GM03348 (cell line): ENCODE results near the gene ZNF385D.

Experiments
- DNase-seq: peaks from one replicate; pipeline ENCODE4 v3.0.0; 2012; ENCODE audit warnings: low spot score

The ZNF385D gene, protein sequence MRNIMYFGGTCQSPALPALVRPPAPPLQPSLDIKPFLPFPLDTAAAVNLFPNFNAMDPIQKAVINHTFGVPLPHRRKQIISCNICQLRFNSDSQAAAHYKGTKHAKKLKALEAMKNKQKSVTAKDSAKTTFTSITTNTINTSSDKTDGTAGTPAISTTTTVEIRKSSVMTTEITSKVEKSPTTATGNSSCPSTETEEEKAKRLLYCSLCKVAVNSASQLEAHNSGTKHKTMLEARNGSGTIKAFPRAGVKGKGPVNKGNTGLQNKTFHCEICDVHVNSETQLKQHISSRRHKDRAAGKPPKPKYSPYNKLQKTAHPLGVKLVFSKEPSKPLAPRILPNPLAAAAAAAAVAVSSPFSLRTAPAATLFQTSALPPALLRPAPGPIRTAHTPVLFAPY

DNA sequence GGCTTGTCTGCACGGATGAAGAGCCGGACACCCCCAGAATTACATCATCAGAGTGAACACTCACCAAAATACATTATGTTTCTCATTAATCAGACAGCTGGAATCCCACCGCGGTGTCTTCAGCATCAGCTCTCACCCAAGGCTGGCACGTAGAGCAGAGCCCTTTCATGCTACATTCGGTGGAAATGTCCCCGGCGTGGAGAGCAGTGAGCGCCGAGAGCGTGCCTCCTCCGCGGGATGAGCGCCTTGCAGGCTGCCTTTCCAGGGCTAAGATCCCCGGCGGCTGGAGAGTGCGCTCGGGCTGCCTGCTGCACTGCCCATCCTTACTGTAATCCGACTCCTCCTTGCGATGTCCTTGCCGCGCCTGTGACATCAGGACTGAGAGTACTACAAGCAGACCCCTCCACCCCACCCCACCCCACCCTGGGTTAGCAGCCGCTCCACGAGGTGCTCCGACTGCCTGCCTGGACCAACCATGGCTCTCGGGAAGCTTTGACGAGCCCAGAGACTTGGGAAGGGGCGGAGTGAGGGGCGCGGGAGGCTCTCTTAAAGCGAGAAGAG lies at the start of gene ZNF385D:
Gene ZNF385D, minus strand, starts transcription at position 380 of the 561 bp plus-strand sequence. Its CDS starts 294 bp downstream, at position 86.
- DNase-seq = peak; percentile 77

DNA sequence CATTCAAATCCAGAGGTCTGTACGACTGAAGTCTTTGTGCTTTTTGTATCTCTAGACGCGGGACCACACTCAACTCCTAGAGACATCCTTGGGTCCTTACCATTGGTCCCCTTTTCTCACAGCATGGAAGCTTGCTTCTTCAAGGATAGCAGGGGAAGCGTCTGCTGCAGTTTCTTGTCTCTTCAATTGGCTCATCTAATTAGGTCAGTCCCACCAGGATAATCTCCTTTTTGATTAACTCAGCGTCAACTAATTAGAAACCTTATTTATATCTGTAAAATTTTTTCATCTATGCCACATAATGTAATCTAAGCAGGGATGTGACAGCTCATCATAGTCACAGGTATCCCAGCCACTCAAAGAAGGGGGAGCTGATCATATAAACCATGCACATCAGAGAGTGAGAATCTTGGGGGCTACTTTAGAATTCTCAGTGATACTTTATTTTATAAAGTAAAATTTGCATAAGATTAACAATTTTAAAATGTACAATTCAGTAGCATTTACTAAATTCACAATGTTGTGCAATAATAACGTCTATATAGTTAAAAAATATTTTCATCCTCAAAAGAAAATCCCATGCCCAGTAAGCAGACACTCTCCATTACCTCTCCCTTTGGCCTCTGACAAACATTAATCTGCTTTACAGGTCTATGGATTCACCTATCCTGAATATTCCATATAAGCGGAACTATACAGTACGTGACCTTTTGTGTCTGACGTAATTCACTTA lies 47.5 kb upstream of the ZNF385D start:
- DNase-seq = no peak

DNA sequence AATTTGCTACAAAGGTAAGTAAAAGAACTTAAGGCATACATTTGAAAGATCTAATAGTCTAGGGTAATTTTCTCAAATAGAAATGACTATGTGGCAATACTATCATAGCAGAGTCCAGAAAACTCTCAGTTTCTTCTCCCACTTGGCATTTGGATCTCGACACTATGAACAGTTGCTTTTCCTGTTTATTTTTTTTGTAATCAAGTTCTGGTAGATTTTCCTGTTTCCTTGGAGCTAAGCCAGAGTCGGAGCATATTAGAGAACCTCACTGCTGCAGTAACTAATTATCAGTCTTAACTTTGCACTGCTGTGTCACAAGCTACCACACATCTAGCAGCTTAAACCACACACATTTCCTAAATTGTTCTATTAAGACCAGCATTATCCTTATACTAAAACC lies 44.9 kb upstream of the ZNF385D start:
- DNase-seq = no peak

DNA sequence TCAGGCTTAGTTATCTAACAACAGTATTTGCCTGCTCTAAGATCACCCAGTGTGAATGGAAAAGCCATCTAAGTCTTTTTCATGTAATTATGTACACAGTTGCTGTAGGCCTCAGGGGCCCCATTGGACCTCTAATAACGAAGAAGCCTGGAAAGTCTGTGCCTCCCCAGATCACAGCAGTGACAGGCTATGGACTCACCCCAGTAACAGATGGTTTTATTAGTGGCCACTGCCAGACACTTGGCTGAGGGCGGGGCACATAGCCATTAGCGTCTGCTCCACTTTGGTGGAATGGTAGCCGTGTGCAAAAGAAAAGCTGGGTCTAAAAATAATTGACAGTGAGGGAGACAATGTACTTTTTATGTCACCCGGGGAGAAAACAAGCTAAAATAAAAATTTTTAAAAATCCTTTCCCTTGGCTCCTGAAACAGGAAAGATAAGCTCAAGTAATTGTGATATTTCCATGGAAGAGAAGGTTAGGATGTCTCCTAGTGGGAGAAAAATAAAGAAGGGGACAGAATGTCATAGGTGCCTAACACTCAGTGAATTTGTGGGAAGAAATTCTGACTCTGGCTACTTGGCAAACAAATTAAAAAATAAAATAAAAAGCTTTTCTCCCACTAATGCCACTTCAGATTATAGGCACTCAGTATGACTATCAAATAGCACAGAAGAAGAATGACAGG lies 44.3 kb upstream of the ZNF385D start:
- no peak for DNase-seq

DNA sequence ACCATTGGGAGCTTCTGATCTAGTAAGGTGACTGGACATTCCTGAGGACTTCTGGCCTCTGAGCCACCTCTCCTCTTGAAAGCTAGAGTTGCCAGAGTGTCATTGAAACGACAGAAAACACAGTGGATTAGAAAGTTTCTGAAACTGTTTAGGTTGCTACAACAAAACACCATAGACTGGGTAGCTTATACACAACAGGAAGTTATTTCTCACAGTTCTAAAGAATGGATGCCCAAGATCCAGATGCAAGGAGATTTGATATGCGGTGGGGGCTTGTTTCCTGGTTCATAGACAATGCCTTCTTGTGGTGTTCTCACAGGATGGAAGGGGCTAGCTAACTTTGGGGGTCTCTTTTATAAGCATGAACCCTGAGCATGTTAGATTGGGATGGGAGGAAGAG lies 43.3 kb upstream of the ZNF385D start:
- no peak for DNase-seq

DNA sequence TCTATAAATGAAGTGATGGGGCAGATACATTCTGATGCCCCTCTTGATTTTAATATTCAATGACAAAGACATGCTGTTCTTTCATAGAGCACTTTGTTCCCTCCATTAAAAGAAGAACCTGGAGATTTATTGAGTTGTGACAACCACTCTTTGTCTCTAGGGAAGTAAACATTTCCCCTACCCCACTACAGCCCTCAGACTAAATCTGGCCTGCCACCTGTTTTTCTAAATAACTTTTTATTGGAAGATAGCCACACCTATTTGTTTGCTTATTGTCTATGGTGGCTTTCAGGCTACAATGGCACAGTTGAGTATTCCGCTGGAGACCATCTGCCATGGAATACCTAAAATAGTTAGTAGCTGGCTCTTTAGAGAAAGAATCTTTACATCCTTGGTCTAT lies 41.2 kb upstream of the ZNF385D start:
- no peak for DNase-seq

DNA sequence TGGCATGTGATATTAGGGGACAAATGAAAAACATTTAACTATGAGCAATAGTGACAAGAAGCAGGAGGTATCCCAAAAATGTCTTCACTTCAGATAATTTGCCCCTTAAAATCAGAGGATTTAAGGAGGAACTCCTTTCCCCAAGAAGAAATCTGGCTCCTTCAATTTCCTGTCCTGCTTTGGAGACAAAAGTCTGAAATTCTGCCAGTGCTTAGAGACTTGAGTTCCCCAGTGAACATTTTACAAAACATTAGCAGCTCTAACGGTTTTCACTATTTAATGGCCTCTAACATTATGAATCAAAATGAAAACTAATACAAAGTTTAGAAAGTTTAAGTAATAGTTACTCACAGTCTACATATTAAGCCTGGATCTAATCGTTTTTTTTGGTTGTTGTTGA lies 40.3 kb upstream of the ZNF385D start:
- DNase-seq = no peak

DNA sequence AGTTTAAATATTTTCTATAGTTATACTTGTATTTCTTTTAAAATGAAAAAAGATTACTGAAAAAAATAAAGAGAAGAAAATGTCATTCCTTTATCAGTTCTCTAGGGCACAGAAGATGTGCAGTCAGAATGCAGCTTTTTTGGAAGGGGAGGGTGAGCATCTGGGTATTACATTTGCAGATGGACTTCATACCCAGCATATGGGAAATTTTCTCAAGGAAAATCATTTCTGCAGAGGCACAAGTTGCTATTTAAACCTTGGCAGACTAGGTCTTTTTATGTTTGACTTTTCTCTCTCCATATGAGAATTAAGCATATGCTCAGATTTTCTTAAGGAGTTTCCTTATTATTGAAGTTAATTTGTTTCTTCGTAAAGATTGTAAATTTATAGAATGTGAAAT lies 39.5 kb upstream of the ZNF385D start:
- DNase-seq = no peak

DNA sequence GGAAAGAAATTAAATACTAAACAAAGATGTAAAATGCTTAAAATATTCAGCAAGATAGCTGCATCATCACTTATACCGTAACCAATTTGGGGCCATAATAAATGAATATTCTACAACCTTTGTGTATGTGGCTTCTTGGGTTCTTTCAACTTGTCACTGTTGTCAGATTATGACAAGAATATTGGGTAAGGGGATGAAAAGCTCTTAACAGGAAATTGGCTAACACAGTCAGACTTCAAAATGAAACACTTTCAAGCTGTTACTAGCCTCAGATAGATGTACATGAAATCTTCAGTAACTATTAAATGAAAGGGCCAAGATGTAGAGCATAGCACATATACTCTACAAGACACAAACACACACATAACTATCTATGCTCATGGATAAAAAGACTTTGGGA lies 38.7 kb upstream of the ZNF385D start:
- DNase-seq = no peak

DNA sequence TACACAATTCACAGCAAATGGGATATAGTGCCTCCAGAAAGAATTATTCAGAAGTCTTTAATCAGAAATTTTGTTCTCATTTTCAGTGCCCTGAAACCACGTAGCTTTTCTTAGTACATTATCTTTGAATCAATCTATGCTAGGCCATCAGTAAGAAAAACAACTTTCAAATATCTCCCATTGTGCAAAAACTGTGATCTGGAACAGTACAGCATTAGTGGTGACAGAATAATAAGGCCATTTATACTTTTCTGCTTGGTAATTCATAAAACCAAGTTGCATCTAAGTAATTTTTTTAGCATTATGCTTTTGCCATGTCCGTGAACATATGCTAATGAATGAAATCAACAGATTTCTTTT lies 35.4 kb upstream of the ZNF385D start:
- DNase-seq = no peak

DNA sequence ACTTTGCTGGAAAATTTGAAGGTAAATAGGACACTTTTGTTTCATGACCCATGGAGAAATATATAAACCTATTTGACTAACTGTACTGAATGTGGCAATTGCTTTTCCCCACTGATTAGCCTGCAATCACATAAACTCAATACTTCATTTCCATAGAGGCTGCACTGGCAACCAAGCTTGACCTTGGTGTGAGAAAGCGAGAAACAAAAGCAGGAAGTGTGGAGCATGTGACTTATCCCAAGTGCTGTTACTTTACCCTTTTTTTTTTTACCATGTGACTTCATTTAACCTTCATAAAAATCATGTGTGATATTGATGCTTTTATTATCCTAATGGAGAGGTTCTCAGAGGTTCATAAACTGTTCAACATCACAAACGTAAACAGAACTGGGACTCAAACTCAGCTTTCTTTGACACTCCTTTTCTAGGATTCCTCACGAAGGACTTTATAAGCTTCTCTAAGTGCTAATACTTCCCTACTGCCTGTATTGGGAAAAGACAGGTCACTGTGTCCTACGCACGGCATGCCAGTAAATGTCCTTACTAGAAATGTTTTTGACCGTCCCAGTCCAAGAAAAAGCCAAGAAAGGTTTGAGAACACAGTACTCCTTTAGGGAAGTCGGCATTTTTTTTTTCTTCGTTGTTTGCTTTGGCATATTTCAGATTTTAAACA lies 34.9 kb upstream of the ZNF385D start:
- DNase-seq = no peak

DNA sequence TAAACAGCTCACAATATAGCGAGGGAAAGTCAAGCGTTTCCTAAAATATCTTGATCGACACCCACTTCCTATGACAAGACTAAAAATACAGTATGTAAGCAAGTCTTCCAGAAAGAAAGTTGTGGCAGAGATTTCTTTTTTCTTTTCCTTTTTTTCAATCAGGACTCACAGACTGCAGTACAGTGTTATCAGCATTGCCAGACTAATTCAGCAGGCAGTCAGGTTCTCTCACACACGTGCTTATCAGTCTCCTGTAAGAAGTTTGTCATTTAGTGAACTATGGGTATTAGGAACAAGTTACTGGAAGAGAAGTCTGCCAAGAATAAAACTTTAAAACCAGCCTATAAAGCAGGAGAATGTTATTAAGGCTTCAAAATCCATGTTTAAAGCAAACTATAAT lies 32.8 kb upstream of the ZNF385D start:
- DNase-seq = no peak

DNA sequence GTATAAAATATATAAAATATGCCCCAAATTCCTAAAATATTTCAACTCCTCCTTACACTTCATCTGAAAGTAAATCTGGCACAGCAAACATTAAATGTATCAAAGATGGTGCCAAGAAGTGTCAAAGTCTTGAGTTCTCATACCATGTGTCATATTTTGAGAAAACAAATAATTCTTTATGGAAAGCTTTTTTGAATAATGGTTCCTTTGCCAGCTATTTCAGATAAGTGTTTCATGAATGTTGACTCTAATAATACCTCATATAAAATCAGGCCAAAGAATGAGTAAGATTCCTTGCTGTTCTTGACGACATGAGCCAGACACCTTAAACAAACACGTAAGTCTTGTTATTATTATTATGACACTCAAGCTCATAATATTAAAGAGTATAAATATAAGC lies 30.3 kb upstream of the ZNF385D start:
- no peak for DNase-seq

DNA sequence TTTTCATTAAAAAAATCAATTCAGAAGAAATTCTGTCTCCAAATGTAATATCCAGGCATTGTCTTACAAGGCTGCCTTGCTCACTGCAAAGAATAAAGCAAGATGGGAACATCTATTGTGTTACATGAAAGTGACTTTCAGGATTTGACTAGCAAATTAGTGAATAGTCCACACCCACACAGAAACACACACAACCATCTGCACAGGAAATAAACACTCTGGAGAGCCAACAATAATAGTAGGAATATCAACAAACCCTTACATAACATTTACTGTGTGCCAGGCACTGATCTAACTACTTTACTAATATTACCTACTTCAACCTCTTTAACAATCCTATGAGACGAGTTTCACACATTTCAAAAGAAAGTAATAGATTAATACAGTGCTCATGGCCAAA lies 28.9 kb upstream of the ZNF385D start:
- no peak for DNase-seq

DNA sequence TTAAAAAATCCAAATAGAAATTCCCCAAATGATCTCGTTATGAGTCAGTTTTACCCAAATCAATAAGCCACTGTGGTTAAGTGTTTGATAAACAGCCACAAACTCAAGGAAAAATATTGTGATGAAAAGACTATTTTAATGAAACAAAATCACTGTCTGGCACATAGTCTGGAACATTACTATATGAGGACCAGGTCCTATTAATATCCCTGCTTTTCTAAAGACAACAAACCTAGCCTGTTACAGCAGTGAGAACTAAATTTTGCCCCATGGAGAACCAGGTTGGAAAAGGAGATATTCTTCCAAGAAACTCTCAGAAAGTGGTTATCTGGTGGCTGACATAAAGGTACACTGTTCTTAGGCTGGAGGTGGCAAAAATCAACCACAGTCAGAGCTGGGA lies 27.7 kb upstream of the ZNF385D start:
- no peak for DNase-seq

DNA sequence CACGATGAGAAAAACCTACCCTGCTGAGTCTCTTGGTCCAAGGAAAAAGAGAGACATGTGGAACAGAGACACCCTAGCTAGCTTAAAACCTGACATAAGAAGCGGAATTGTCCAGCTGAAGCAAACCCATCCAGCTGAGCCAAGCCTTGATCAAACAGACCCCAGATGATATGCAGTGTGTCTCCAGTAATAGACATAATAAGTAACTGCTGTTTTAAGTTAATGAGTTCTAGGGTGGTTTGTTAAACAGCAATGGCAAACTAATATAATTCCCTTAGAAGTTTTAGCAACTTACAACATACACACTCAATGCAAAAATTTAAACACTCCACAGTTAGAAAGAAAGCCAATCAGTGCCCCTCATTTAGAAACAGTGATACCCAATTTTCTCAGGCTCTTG lies 26.8 kb upstream of the ZNF385D start:
- no peak for DNase-seq

DNA sequence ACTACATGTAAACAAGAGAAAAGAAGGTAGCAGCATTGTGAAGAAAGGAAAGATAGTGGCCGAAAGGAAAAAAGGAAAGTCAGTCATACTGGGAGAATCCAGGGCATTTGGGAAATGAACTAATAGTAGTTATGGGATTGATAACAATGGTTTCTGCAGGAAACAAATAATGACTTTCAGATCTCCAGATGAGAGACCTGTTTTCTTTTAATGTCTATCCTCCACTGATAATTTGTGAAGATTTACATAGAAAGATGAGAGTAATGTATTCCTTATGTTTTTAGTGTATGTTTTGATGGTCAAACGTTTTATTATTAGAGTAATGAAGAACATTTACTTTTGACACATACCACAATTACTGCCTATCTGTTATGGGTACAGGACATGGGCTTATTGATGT lies 15.0 kb upstream of the ZNF385D start:
- DNase-seq = no peak

DNA sequence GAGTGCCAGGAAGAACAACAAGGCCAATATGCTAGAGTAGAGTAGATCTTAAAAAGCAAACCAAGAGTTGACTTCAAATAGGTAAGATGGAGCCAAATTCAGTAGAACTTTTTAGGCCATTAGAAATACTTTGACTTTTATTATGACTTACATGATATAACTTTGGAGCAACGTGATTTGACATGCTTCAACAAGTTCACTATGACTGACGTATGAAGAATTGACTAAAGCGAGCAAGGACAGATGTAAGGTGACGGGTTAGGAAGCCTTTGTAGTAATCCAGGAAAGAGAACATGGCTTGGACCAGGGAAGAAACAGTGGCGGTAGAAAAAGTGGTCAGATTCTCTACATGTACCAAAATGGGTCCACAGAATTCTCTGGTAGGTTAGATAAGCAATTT lies 4.9 kb upstream of the ZNF385D start:
- DNase-seq = no peak

DNA sequence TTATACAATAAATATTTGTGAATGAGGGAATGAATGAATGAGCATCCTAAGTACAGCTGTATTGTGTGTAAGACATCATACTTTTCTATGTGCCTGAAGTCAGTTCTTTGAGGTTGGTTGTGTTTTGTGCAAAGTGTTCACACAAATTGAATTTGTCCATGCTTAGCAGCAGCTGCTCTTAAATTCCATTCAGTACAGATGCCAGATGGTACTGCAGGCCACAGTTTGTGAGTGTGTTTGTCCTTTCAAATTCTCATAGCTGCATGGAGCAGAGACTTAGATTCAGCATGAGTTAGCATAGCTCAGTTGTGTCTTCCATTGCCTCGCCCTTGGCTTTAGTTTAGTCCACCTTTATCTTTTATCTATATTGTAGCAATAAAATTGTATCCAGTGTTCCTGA lies 3.8 kb upstream of the ZNF385D start:
- no peak for DNase-seq

DNA sequence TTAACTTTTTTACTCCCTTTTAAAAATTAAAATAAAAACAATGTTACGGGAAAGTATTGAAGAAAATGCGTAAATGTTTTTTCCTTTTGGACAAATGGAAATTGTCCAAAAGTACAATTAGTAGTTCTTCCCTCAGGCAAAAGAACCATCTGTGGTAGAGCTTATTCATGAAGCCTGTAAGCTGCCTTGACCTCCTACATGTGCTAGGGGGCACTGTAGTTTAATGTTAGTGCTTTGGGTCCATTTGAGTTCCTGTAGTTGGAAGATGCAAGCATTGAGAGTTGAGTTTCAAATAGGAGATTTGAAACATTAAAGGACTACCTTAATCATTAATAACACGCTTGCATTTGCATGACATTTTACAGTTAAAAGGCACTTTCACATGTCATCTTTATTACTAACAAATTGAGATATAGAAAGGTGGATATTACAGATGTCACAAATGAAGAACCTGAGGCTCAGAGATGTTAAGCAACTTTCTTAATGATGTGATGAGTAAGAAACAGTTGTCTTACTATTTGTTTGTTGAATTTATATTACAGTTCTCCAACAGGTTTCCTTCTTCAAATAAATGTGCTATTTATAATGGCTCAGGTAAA lies 1.8 kb upstream of the ZNF385D start:
- peak; percentile 71 for DNase-seq

DNA sequence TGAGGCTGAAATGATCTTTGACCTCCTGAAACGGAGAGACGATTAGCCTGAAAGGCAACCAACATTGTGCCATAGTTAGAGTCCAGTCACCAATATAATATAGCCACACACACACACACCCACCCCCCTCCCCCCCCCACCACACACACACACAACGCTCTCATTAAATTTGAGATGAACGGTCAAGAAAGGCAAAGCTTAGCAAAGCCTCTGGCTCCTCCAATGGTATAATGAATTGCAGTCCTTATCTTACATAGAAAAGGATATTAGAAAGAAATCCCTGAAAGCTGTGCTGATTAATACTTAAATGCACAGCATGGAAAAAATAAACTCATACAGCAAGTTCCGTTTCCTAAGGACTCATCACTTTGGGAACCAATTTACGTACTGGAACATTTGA lies 876 bp upstream of the ZNF385D start:
- no peak for DNase-seq
